ENCODE results near the gene CEP250. TPM values are rescaled to one million over a fixed set of nuclear protein-coding genes. Genes with fewer than 3 reads are reported as not detected.

CEP250 gene
- total and polyA plus RNA-seq, 9 donors: 11.7 to 44.2 (median 25.8) TPM

DNA sequence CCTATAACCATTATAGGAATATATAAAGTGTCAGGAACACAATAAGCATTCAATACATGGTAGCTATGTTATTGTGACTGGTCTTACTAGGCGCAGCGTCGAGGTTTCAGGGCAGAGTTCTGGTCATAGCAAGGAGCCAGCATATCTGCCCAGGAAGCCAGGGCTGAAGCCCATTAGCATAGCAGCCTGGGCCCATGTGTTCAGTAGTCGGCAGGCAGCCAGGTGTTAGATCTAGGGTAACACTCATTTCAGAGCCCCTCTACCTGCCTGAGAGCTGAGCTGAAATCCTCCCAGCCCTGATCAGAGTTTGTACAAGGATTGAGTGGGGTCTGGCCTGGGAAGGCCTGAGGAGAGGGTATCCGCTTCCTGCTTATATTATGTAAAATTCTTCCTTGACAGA is 41.9 kb downstream of the CEP250 start:
- TF ChIP-seq, protein P1, sequence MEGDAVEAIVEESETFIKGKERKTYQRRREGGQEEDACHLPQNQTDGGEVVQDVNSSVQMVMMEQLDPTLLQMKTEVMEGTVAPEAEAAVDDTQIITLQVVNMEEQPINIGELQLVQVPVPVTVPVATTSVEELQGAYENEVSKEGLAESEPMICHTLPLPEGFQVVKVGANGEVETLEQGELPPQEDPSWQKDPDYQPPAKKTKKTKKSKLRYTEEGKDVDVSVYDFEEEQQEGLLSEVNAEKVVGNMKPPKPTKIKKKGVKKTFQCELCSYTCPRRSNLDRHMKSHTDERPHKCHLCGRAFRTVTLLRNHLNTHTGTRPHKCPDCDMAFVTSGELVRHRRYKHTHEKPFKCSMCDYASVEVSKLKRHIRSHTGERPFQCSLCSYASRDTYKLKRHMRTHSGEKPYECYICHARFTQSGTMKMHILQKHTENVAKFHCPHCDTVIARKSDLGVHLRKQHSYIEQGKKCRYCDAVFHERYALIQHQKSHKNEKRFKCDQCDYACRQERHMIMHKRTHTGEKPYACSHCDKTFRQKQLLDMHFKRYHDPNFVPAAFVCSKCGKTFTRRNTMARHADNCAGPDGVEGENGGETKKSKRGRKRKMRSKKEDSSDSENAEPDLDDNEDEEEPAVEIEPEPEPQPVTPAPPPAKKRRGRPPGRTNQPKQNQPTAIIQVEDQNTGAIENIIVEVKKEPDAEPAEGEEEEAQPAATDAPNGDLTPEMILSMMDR (IDR thresholded peaks at IDR 0.05): no peak
- TF ChIP-seq EP300 (IDR thresholded peaks at IDR 0.05) (no peak), POLR2A (IDR thresholded peaks at IDR 0.05) (no peak)
- Histone ChIP-seq H3K27me3 (no peaks in the 10 kb centered on the region), H3K4me1 (ENCODE audit: insufficient read depth) (peaks cover 7% of the 10 kb centered on the region), H3K27ac (peak overlapping the region in 1 of 2 donors; percentile 71), H3K9me3 (no peaks in the 10 kb centered on the region), H3K36me3 (no peaks in the 10 kb centered on the region), H3K4me3 (no peak overlapping the region)
- intact Hi-C loops (cut with DNase I): no loop called here
- WGBS, 3 donors: 22 to 47% (median 27%) methylated on average over 5 of the region's 5 CpGs
- peak; percentile 46 to 63 (median 57) for DNase-seq

DNA sequence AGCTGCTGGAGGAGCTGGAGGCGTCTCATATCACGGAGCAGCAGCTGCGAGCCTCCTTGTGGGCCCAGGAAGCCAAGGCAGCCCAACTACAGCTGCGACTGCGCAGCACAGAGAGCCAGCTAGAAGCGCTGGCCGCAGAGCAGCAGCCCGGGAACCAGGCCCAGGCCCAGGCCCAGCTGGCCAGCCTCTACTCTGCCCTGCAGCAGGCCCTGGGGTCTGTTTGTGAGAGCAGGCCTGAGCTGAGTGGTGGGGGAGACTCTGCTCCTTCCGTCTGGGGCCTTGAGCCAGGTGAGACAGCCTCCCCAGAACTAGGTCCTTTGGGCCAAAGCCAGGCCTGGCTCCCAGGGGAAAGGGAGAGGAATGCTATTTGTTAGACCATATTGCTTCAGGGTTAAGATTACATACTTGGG is 42.4 kb downstream of the CEP250 start:
- H3K9me3 ChIP-seq: no peaks in the 10 kb centered on the region
- 12 to 26% (median 15%) methylated on average over 6 to 9 of the region's 9 CpGs for whole genome bisulfite sequencing, 3 donors

DNA sequence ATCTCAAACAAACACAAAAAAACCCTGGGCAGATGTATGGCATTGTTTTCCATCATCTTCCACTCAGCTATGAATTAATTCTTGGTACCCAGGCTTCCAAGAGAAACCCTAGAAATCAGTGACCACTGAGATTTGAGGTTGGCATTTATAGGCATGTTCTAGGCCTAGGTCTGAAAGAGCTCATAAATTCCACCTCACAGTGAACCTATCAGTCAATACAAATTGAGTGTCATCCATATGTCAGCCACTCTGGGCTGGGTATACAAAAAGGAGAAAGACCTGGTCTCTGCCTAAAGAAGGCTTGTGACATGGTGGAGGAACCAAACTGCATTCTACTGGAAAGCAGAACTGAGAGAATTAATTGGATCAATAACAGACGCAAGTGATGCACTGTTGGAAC is 43.9 kb downstream of the CEP250 start:
- Histone ChIP-seq H3K27ac (no peak overlapping the region), H3K9me3 (no peaks in the 10 kb centered on the region), H3K4me3 (no peak overlapping the region), H3K36me3 (no peaks in the 10 kb centered on the region), H3K27me3 (no peaks in the 10 kb centered on the region), H3K4me1 (ENCODE audit: insufficient read depth) (peaks cover 7% of the 10 kb centered on the region)
- intact Hi-C loops (cut with DNase I): no loop called here
- 92 to 98% (median 98%) methylated on average over 1 of the region's 1 CpG for WGBS, 3 donors
- no peak for DNase-seq
- TF ChIP-seq, protein P1 (IDR thresholded peaks at IDR 0.05): no peak
- TF ChIP-seq EP300 (IDR thresholded peaks at IDR 0.05) (no peak), POLR2A (IDR thresholded peaks at IDR 0.05) (no peak)

More for the DNA sequence above, 42.4 kb downstream of the CEP250 start:
- Histone ChIP-seq H3K4me1 (ENCODE audit: insufficient read depth) (peaks cover 7% of the 10 kb centered on the region), H3K4me3 (no peak overlapping the region), H3K27me3 (no peaks in the 10 kb centered on the region), H3K27ac (peak overlapping the region in 1 of 2 donors; percentile 71), H3K36me3 (no peaks in the 10 kb centered on the region)
- no peak for TF ChIP-seq EP300 (IDR thresholded peaks at IDR 0.05)
- TF ChIP-seq, protein P1 (IDR thresholded peaks at IDR 0.05): peak in 2 of 3 donors; percentile 37 to 46
- no peak for TF ChIP-seq POLR2A (IDR thresholded peaks at IDR 0.05)
- intact Hi-C loops (cut with DNase I): no loop called here
- peak; percentile 80 to 90 (median 82) for DNase-seq

DNA sequence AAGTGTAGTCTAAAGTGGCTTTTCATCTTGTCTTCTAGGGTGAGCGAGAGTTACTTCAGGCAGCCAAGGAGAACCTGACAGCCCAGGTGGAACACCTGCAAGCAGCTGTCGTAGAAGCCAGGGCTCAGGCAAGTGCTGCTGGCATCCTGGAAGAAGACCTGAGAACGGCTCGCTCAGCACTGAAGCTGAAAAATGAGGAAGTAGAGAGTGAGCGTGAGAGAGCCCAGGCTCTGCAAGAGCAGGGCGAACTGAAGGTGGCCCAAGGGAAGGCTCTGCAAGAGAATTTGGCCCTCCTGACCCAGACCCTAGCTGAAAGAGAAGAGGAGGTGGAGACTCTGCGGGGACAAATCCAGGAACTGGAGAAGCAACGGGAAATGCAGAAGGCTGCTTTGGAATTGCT is 47.0 kb downstream of the CEP250 start:
- no peaks in the 10 kb centered on the region for H3K9me3 ChIP-seq
- no peaks in the 10 kb centered on the region for H3K27me3 ChIP-seq
- H3K27ac ChIP-seq: no peak overlapping the region
- intact Hi-C loops (cut with DNase I): loop anchor here in 1 of 4 donors (5.0 kb wide), 1 partner anchor 580 kb away; no protein-coding TSS in a partner anchor
- no peak for TF ChIP-seq EP300 (IDR thresholded peaks at IDR 0.05)
- TF ChIP-seq POLR2A (IDR thresholded peaks at IDR 0.05): no peak
- TF ChIP-seq, protein P1 (IDR thresholded peaks at IDR 0.05): no peak
- H3K36me3 ChIP-seq: no peaks in the 10 kb centered on the region
- peaks cover 1% of the 10 kb centered on the region for H3K4me1 ChIP-seq (ENCODE audit: insufficient read depth)
- no peak overlapping the region for H3K4me3 ChIP-seq
- 83 to 92% (median 91%) methylated on average over 8 of the region's 8 CpGs for WGBS, 3 donors
- no peak for DNase-seq
